ENCODE results near the gene SYT3. TPM values are rescaled to one million over a fixed set of nuclear protein-coding genes. Genes with fewer than 3 reads are reported as not detected.

SYT3 gene
- total RNA-seq, 1 experiment from 2014 or later: 0.41 TPM

- no peak for DNase-seq
- no TSS peak for BruUV-seq (replicated peaks)
- Histone ChIP-seq H3K9me3 (no peaks in the 10 kb centered on the region), H3K4me1 (no peaks in the 10 kb centered on the region), H3K4me3 (ENCODE audit: low read depth, low read length) (no peak overlapping the region), H3K27me3 (replicated peaks; ENCODE audit: control insufficient read depth, insufficient read depth, low read length) (peaks cover 4% of the 10 kb centered on the region), H3K36me3 (ENCODE audit: control insufficient read depth, insufficient read depth, low read length) (no peaks in the 10 kb centered on the region)
- no peak overlapping the region for H3K27ac Mint-ChIP-seq (ENCODE audit: unreplicated experiment)
- ChIA-PET CTCF (no interaction called here), POLR2A (no interaction called here)
- no peaks in the 10 kb centered on the region for H3K4me1 Mint-ChIP-seq (ENCODE audit: low read depth, unreplicated experiment)
- no peaks in the 10 kb centered on the region for H3K9me3 Mint-ChIP-seq (ENCODE audit: unreplicated experiment)
- peak overlapping the region; percentile 30 for H3K4me3 Mint-ChIP-seq (ENCODE audit: unreplicated experiment)
- H3K27me3 Mint-ChIP-seq (ENCODE audit: insufficient read depth, unreplicated experiment): peaks cover 31% of the 10 kb centered on the region
- intact Hi-C loops (cut with micrococcal nuclease; ENCODE audit: unreplicated experiment): no loop called here
- H3K36me3 Mint-ChIP-seq (ENCODE audit: insufficient read depth, unreplicated experiment): no peaks in the 10 kb centered on the region
- no peak for TF ChIP-seq CTCF (IDR thresholded peaks at IDR 0.05; ENCODE audit: insufficient read depth in 1 of 2, low read depth in 1 of 2, low read length in 1 of 2, severe bottlenecking in 1 of 2, unreplicated experiment in 1 of 2)
These were observed 46.8 kb upstream of the SYT3 start for GRCh38 chr19:50686310-50687032.

DNA sequence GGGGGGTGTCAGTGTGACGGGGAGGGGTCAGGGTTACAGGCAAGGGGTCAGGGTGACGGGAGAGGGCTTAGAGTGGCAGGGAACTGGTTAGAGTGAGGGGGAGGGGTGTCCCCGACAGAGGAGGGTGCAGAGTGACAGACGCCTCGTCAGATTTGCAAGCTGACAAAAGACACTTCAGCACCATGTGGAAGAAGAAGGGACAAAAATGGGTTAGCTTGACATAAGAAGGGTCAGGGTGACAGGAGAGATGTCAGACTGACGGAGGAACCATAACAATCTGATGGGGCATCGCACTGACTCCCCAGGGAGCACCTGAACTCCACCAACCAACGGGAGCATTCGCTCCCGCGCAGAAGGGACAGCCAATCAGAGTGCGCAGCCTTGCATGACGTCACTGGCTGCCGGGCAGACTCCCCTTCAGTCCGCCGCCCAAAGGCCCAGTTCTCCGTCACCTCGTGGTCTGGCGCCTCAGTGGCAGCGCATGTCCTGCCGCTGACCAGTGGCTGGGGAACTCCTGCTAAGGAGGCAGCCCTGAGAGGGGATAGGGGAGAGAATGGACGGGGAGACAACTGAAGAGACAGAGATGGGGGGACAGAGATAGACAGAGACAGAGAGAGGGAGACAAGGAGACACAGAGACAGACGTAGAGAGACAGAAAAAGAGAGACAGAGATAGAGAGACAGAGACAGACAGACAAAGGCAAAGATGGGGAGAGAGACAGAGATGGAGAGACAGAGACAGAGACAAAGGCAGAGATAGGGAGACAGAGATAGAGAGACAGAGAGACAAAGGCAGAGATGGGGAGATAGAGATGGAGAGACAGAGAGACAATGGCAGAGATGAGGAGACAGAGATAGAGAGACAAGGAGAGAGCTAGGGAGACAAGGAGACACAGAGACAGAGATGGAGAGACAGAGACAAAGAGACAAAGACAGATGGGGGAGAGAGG, 39.8 kb upstream of the SYT3 start:
- Histone ChIP-seq H3K9me3 (no peaks in the 10 kb centered on the region), H3K36me3 (ENCODE audit: control insufficient read depth, insufficient read depth, low read length) (no peaks in the 10 kb centered on the region), H3K4me3 (ENCODE audit: low read depth, low read length) (no peak overlapping the region), H3K27me3 (replicated peaks; ENCODE audit: control insufficient read depth, insufficient read depth, low read length) (peaks cover 2% of the 10 kb centered on the region), H3K4me1 (no peaks in the 10 kb centered on the region)
- peaks cover 6% of the 10 kb centered on the region for H3K36me3 Mint-ChIP-seq (ENCODE audit: insufficient read depth, unreplicated experiment)
- H3K4me1 Mint-ChIP-seq (ENCODE audit: low read depth, unreplicated experiment): no peaks in the 10 kb centered on the region
- peaks cover 10% of the 10 kb centered on the region for H3K9me3 Mint-ChIP-seq (ENCODE audit: unreplicated experiment)
- BruUV-seq (replicated peaks): no TSS peak
- H3K27me3 Mint-ChIP-seq (ENCODE audit: insufficient read depth, unreplicated experiment): peaks cover 22% of the 10 kb centered on the region
- H3K4me3 Mint-ChIP-seq (ENCODE audit: unreplicated experiment): no peak overlapping the region
- ChIA-PET CTCF (no interaction called here), POLR2A (no interaction called here)
- TF ChIP-seq CTCF (IDR thresholded peaks at IDR 0.05; ENCODE audit: insufficient read depth in 1 of 2, low read depth in 1 of 2, low read length in 1 of 2, severe bottlenecking in 1 of 2, unreplicated experiment in 1 of 2): no peak
- DNase-seq: peak; percentile 86
- intact Hi-C loops (cut with micrococcal nuclease; ENCODE audit: unreplicated experiment): no loop called here
- H3K27ac Mint-ChIP-seq (ENCODE audit: unreplicated experiment): no peak overlapping the region

DNA sequence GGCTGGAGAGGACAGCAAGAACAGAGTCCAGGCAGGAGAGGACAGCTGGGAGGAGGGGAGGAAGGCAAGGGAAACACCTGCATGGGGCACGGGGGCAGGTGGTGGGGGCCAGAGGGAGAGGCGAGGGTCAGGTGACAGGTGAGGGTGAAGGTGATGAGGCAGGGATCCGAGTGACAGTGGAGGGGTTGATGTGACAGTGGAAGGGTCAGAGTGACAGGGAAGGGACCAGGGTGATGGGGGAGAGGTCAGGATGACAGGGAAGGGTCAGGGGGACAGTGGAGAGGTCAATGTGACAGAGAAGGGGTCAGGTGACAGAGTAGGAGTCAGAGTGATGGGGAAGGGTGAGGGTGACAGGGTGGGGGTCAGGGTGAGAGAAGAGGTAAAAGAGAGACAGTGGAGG, 38.6 kb upstream of the SYT3 start:
- TF ChIP-seq CTCF (IDR thresholded peaks at IDR 0.05; ENCODE audit: insufficient read depth in 1 of 2, low read depth in 1 of 2, low read length in 1 of 2, severe bottlenecking in 1 of 2, unreplicated experiment in 1 of 2): no peak
- no peaks in the 10 kb centered on the region for H3K9me3 ChIP-seq
- no TSS peak for BruUV-seq (replicated peaks)
- intact Hi-C loops (cut with micrococcal nuclease; ENCODE audit: unreplicated experiment): no loop called here
- Mint-ChIP-seq H3K36me3 (ENCODE audit: insufficient read depth, unreplicated experiment) (peaks cover 6% of the 10 kb centered on the region), H3K4me1 (ENCODE audit: low read depth, unreplicated experiment) (no peaks in the 10 kb centered on the region), H3K9me3 (ENCODE audit: unreplicated experiment) (peaks cover 10% of the 10 kb centered on the region), H3K27ac (ENCODE audit: unreplicated experiment) (no peak overlapping the region), H3K4me3 (ENCODE audit: unreplicated experiment) (no peak overlapping the region), H3K27me3 (ENCODE audit: insufficient read depth, unreplicated experiment) (peaks cover 22% of the 10 kb centered on the region)
- H3K4me1 ChIP-seq: no peaks in the 10 kb centered on the region
- H3K36me3 ChIP-seq (ENCODE audit: control insufficient read depth, insufficient read depth, low read length): no peaks in the 10 kb centered on the region
- no peak for DNase-seq
- H3K4me3 ChIP-seq (ENCODE audit: low read depth, low read length): no peak overlapping the region
- ChIA-PET CTCF (no interaction called here), POLR2A (no interaction called here)
- H3K27me3 ChIP-seq (replicated peaks; ENCODE audit: control insufficient read depth, insufficient read depth, low read length): peaks cover under 1% of the 10 kb centered on the region
